Endodermal cell (in vitro differentiated cells): ENCODE data around the gene FKBP2. TPM values are rescaled to one million over a fixed set of nuclear protein-coding genes. Genes with fewer than 3 reads are reported as not detected.

Experiments used
- DNase-seq: peaks from one replicate; pipeline ENCODE4 v3.0.0-alpha.2; 2017
- H3K27ac ChIP-seq: 2 replicates; pipeline ENCODE4 v1.5.1; 2013; ENCODE audit warnings: mild to moderate bottlenecking, low read depth, low read length, moderate library complexity
- H3K27me3 ChIP-seq: 2 replicates; pipeline ENCODE4 v1.6.1; 2013; ENCODE audit warnings: mild to moderate bottlenecking, low read length, moderate library complexity; ENCODE audit not compliant: insufficient read depth, control insufficient read depth, poor library complexity, severe bottlenecking
- H3K36me3 ChIP-seq: 2 replicates; pipeline ENCODE4 v1.7.0; 2013; ENCODE audit warnings: mild to moderate bottlenecking, low read length, moderate library complexity; ENCODE audit not compliant: control insufficient read depth, insufficient read depth
- H3K4me1 ChIP-seq: one replicate; pipeline ENCODE4 v1.7.0; 2013; ENCODE audit warnings: low read length; ENCODE audit not compliant: control insufficient read depth, insufficient read depth
- H3K4me3 ChIP-seq: 2 replicates; pipeline ENCODE4 v1.5.1; 2013; ENCODE audit warnings: mild to moderate bottlenecking, low read length, moderate library complexity
- H3K9ac ChIP-seq: 2 replicates; pipeline ENCODE4 v1.6.1; 2013; ENCODE audit warnings: mild to moderate bottlenecking, low read length, moderate library complexity; ENCODE audit not compliant: poor library complexity, severe bottlenecking; ENCODE audit errors: extremely low read depth
- H3K9me3 ChIP-seq: 2 replicates; pipeline ENCODE4 v1.6.1; 2013; ENCODE audit warnings: mild to moderate bottlenecking, low read length, moderate library complexity; ENCODE audit not compliant: control insufficient read depth
- H3K27ac Mint-ChIP-seq: 2 replicates; pipeline ENCODE4 v1.8.0; 2020; ENCODE audit warnings: mixed read lengths
- H3K27me3 Mint-ChIP-seq: 2 replicates; pipeline ENCODE4 v1.8.0; 2021; ENCODE audit warnings: mild to moderate bottlenecking, mixed read lengths; ENCODE audit not compliant: insufficient read depth
- H3K36me3 Mint-ChIP-seq: 2 replicates; pipeline ENCODE4 v1.8.0; 2020; ENCODE audit warnings: low read depth, mixed read lengths
- H3K4me1 Mint-ChIP-seq: 2 replicates; pipeline ENCODE4 v1.8.0; 2020; ENCODE audit warnings: mixed read lengths
- H3K4me3 Mint-ChIP-seq: 2 replicates; pipeline ENCODE4 v1.8.0; 2020; ENCODE audit warnings: mild to moderate bottlenecking, moderate library complexity, mixed read lengths
- H3K9me3 Mint-ChIP-seq: 2 replicates; pipeline ENCODE4 v1.8.0; 2020; ENCODE audit warnings: mild to moderate bottlenecking, mixed read lengths
- WGBS, 2 experiments: methylation state at CpG; one replicate each; pipeline versions ENCODE4 v1.1.5 to v1.1.7; 2013; ENCODE audit warnings: missing lambda C conversion rate in 2 of 2, mixed read lengths in 1 of 2; ENCODE audit not compliant: insufficient coverage in 1 of 2, insufficient read length in 1 of 2; 5-methylcytosine and 5-hydroxymethylcytosine counted together
- total RNA-seq, 2 donors: library from RNA; stranded (reverse); fragmentation: NEBNext Ultra II Directional in 1 of 2; extraction: Animal tissue kit (Norgen Biotek cat#: 25700) in 1 of 2; gene quantifications; 2 replicates in 1 of 2; 3 replicates in 1 of 2; pipeline ENCODE4 v1.2.1, GENCODE V29; 2021
- TF ChIP-seq, protein P1 (sequence below): fragments of 200-600 bp; sonication (generic); conservative IDR thresholded peaks from 2 replicates; pipeline ENCODE4 v1.5.0; 2021; ENCODE audit warnings: antibody characterized with exemption, mild to moderate bottlenecking

FKBP2 gene
- total RNA-seq, 2 donors from 2014 or later = 44.6 to 53.7 TPM

DNA sequence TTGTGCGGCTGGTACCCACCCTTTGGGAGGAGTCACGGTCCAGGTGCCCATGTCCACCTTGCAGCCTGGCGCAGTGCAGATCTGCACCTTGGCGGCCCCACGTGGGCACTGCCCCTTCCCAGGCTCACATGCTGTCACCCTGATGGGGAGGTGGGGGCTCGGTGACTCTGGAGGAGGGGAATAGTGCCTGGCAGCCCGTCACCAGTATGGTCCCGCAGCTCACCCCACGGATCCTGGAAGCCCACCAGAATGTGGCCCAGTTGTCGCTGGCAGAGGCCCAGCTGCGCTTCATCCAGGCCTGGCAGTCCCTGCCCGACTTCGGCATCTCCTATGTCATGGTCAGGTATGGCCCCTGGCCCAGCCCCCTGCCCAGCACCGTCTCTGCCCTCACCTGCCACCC is 20.1 kb upstream of the FKBP2 start:
- H3K27ac Mint-ChIP-seq = no peak overlapping the region
- no peaks in the 10 kb centered on the region for H3K9me3 Mint-ChIP-seq
- H3K27me3 ChIP-seq = no peaks in the 10 kb centered on the region
- no peaks in the 10 kb centered on the region for H3K27me3 Mint-ChIP-seq
- H3K4me3 ChIP-seq = no peak overlapping the region
- no peaks in the 10 kb centered on the region for H3K9me3 ChIP-seq
- no peak overlapping the region for H3K4me3 Mint-ChIP-seq
- 94 to 100% methylated on average over 12 to 14 of the region's 14 CpGs for WGBS, 2 experiments
- H3K4me1 Mint-ChIP-seq = peaks cover 5% of the 10 kb centered on the region
- no peak overlapping the region for H3K27ac ChIP-seq
- TF ChIP-seq, protein P1, sequence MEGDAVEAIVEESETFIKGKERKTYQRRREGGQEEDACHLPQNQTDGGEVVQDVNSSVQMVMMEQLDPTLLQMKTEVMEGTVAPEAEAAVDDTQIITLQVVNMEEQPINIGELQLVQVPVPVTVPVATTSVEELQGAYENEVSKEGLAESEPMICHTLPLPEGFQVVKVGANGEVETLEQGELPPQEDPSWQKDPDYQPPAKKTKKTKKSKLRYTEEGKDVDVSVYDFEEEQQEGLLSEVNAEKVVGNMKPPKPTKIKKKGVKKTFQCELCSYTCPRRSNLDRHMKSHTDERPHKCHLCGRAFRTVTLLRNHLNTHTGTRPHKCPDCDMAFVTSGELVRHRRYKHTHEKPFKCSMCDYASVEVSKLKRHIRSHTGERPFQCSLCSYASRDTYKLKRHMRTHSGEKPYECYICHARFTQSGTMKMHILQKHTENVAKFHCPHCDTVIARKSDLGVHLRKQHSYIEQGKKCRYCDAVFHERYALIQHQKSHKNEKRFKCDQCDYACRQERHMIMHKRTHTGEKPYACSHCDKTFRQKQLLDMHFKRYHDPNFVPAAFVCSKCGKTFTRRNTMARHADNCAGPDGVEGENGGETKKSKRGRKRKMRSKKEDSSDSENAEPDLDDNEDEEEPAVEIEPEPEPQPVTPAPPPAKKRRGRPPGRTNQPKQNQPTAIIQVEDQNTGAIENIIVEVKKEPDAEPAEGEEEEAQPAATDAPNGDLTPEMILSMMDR = no peak
- no peak for DNase-seq
- H3K36me3 Mint-ChIP-seq = peaks cover 9% of the 10 kb centered on the region
- H3K4me1 ChIP-seq = no peaks in the 10 kb centered on the region
- peaks cover 5% of the 10 kb centered on the region for H3K36me3 ChIP-seq
- no peak overlapping the region for H3K9ac ChIP-seq

DNA sequence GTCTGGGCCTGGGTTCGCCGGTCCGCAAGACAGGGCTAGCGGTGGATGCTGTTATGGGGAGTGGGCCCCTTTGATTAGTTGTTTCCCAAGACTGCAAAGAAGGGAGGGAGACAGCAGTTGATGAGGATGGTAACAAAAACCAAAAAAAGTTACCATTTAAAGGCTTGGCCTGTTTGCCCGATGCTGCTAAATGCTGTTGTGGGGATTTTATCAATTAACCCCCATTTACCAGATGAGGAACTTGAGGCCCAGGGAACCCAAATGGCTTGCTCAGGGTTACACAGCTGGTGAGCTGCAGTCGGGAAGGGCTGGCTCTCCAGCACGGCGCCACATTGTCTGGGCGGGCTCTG is 18.3 kb upstream of the FKBP2 start:
- no peak overlapping the region for H3K9ac ChIP-seq
- H3K27ac ChIP-seq = no peak overlapping the region
- H3K27me3 ChIP-seq = no peaks in the 10 kb centered on the region
- no peaks in the 10 kb centered on the region for H3K9me3 ChIP-seq
- DNase-seq = no peak
- Mint-ChIP-seq H3K4me1 (peaks cover 10% of the 10 kb centered on the region), H3K27me3 (no peaks in the 10 kb centered on the region), H3K27ac (no peak overlapping the region), H3K9me3 (no peaks in the 10 kb centered on the region), H3K4me3 (no peak overlapping the region), H3K36me3 (peaks cover 3% of the 10 kb centered on the region)
- H3K4me1 ChIP-seq = peaks cover 4% of the 10 kb centered on the region
- WGBS, 2 experiments = 89% methylated on average over 9 of the region's 9 CpGs
- peaks cover 5% of the 10 kb centered on the region for H3K36me3 ChIP-seq
- no peak overlapping the region for H3K4me3 ChIP-seq
- TF ChIP-seq, protein P1 = no peak

DNA sequence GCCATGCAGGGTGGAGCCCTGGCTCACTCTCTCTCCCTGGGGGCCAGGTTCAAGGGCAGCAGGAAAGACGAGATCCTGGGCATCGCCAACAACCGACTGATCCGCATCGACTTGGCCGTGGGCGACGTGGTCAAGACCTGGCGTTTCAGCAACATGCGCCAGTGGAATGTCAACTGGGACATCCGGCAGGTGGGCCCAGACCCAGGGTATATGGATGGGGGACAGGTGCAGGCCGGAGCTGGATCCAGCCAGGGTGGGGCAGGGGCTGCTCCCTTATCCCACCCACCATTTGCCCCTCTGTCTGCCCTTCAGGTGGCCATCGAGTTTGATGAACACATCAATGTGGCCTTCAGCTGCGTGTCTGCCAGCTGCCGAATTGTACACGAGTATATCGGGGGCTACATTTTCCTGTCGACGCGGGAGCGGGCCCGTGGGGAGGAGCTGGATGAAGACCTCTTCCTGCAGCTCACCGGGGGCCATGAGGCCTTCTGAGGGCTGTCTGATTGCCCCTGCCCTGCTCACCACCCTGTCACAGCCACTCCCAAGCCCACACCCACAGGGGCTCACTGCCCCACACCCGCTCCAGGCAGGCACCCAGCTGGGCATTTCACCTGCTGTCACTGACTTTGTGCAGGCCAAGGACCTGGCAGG is 17.8 kb upstream of the FKBP2 start:
- Mint-ChIP-seq H3K9me3 (no peaks in the 10 kb centered on the region), H3K27ac (no peak overlapping the region), H3K4me3 (no peak overlapping the region), H3K36me3 (peaks cover 1% of the 10 kb centered on the region), H3K4me1 (peaks cover 10% of the 10 kb centered on the region), H3K27me3 (no peaks in the 10 kb centered on the region)
- peaks cover 4% of the 10 kb centered on the region for H3K4me1 ChIP-seq
- no peak overlapping the region for H3K4me3 ChIP-seq
- H3K9me3 ChIP-seq = no peaks in the 10 kb centered on the region
- TF ChIP-seq, protein P1 = no peak
- peaks cover 5% of the 10 kb centered on the region for H3K36me3 ChIP-seq
- DNase-seq = no peak
- H3K9ac ChIP-seq = no peak overlapping the region
- no peaks in the 10 kb centered on the region for H3K27me3 ChIP-seq
- 97% methylated on average over 13 to 24 of the region's 24 CpGs for WGBS, 2 experiments
- no peak overlapping the region for H3K27ac ChIP-seq
